Measurements from ENCODE around the gene CDH4.

The CDH4 gene

DNA sequence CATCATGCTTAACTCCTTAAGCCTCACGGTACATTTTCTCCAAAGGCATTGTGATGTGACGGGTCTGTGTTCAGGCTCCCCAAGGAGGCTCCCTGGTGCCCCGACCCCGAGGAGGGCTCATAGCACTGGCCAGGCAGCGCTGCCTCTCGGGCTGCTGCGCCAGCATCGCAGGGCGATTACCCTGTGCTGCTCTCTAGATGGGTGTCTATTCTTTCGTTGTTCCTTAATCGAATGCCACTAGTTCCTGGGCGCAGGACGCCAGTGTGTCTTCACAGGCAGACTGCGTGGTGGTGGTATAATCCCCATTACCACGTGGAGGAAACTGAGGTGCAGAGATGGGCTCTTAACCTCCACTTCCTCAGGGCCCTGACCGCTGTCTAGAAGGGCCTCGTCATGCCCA lies 267.4 kb downstream of the CDH4 start:
- no peaks in the 10 kb centered on the region for H3K36me3 ChIP-seq (ENCODE audit: control insufficient read depth, insufficient read depth, low read length)
- no peak overlapping the region for H3K4me3 ChIP-seq (ENCODE audit: low read depth, low read length)
- no peaks in the 10 kb centered on the region for H3K9me3 ChIP-seq (ENCODE audit: control insufficient read depth, insufficient read depth, low read length)
- H3K9ac ChIP-seq (ENCODE audit: low read depth, low read length), result no peak overlapping the region
- H3K27me3 ChIP-seq (ENCODE audit: control insufficient read depth, insufficient read depth, low read length), result peaks cover 4% of the 10 kb centered on the region
- H3K4me1 ChIP-seq (ENCODE audit: control insufficient read depth, insufficient read depth, low read length), result no peaks in the 10 kb centered on the region

GRCh38 chr20:61520076-61520892 lies 268.2 kb downstream of the CDH4 start:
- Histone ChIP-seq H3K4me1 (ENCODE audit: control insufficient read depth, insufficient read depth, low read length) (no peaks in the 10 kb centered on the region), H3K9me3 (ENCODE audit: control insufficient read depth, insufficient read depth, low read length) (no peaks in the 10 kb centered on the region), H3K36me3 (ENCODE audit: control insufficient read depth, insufficient read depth, low read length) (no peaks in the 10 kb centered on the region), H3K27me3 (ENCODE audit: control insufficient read depth, insufficient read depth, low read length) (peaks cover 4% of the 10 kb centered on the region), H3K9ac (ENCODE audit: low read depth, low read length) (no peak overlapping the region), H3K4me3 (ENCODE audit: low read depth, low read length) (no peak overlapping the region)

- no peak overlapping the region for H3K4me3 ChIP-seq (ENCODE audit: low read depth, low read length)
- H3K9me3 ChIP-seq (ENCODE audit: control insufficient read depth, insufficient read depth, low read length), result no peaks in the 10 kb centered on the region
- peaks cover 4% of the 10 kb centered on the region for H3K27me3 ChIP-seq (ENCODE audit: control insufficient read depth, insufficient read depth, low read length)
- H3K36me3 ChIP-seq (ENCODE audit: control insufficient read depth, insufficient read depth, low read length), result no peaks in the 10 kb centered on the region
- no peak overlapping the region for H3K9ac ChIP-seq (ENCODE audit: low read depth, low read length)
- no peaks in the 10 kb centered on the region for H3K4me1 ChIP-seq (ENCODE audit: control insufficient read depth, insufficient read depth, low read length)
These were observed 268.9 kb downstream of the CDH4 start for GRCh38 chr20:61520893-61521460.

DNA sequence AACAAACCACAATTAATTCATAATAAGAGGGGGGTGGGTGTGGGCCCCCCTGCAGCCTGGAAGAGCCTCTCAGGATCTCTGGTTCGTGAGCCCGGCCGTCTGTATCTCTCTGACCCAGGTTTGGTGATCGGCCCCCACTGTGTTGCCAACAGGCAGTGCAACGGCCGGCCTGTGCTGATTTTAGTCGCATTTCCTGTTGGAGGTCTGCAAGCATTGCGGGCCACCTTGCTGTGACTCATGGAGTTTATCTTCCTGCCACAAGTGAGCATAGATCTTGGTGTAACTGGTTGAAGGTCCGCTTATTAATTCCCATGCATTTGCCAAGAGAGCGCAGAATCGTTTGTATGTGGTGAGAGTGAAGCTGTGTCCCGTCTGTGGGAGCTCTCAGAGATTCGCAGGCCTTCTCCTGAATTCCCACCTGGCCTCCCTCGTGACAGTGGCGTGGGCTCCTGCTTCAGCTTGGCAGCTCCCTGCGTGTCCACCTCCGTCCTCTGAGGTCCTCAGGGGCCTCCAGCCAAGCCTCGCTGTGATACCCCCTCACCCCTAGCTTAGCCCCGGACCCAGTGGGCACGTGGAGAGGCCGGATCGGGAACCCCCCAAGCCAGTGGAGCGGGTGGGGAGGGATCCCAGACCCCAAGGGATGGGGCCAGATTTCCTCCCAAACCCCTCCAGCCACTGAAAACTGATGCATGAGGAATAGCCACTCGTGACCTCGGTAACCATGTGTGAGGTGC lies 269.8 kb downstream of the CDH4 start:
- H3K4me1 ChIP-seq (ENCODE audit: control insufficient read depth, insufficient read depth, low read length), result no peaks in the 10 kb centered on the region
- no peaks in the 10 kb centered on the region for H3K36me3 ChIP-seq (ENCODE audit: control insufficient read depth, insufficient read depth, low read length)
- H3K4me3 ChIP-seq (ENCODE audit: low read depth, low read length), result no peak overlapping the region
- H3K9me3 ChIP-seq (ENCODE audit: control insufficient read depth, insufficient read depth, low read length), result no peaks in the 10 kb centered on the region
- H3K9ac ChIP-seq (ENCODE audit: low read depth, low read length), result no peak overlapping the region
- peaks cover 4% of the 10 kb centered on the region for H3K27me3 ChIP-seq (ENCODE audit: control insufficient read depth, insufficient read depth, low read length)

DNA sequence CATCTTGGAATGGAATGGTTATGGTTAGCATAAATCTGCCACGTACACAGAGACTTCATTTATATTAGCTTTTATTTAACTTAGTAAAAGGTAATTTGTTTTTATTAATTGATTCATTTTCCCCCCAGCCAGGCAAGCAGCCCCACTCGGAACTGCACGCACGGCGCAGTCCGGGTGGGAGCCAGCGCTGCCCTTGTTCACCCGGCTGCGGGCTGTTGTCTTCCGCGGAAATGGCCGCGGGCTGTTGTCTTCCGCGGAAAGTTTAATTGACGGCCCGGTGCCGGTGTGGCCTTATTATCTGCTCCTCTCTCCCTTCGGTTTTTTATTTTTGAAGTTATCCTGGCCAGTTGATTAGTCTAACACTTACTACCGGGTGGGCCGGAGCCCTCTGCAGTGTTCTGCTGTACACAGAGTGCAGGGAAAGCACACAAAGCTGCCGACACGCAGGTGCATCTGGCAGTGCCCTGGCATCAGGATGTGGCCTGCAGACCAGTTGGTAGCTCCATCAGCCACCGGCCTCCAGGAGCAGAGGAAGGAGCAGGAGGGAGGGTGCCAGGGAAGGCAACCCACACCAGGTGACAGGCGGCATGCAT lies 270.5 kb downstream of the CDH4 start:
- H3K9me3 ChIP-seq (ENCODE audit: control insufficient read depth, insufficient read depth, low read length), result no peaks in the 10 kb centered on the region
- H3K36me3 ChIP-seq (ENCODE audit: control insufficient read depth, insufficient read depth, low read length), result no peaks in the 10 kb centered on the region
- H3K4me1 ChIP-seq (ENCODE audit: control insufficient read depth, insufficient read depth, low read length), result no peaks in the 10 kb centered on the region
- no peak overlapping the region for H3K4me3 ChIP-seq (ENCODE audit: low read depth, low read length)
- H3K27me3 ChIP-seq (ENCODE audit: control insufficient read depth, insufficient read depth, low read length), result peaks cover 4% of the 10 kb centered on the region
- H3K9ac ChIP-seq (ENCODE audit: low read depth, low read length), result no peak overlapping the region

GRCh38 chr20:61523145-61523544 lies 271.1 kb downstream of the CDH4 start:
- peaks cover 4% of the 10 kb centered on the region for H3K27me3 ChIP-seq (ENCODE audit: control insufficient read depth, insufficient read depth, low read length)

GRCh38 chr20:61524951-61525666 lies 273.0 kb downstream of the CDH4 start:
- Histone ChIP-seq H3K36me3 (ENCODE audit: control insufficient read depth, insufficient read depth, low read length) (no peaks in the 10 kb centered on the region), H3K27me3 (ENCODE audit: control insufficient read depth, insufficient read depth, low read length) (no peaks in the 10 kb centered on the region), H3K4me1 (ENCODE audit: control insufficient read depth, insufficient read depth, low read length) (no peaks in the 10 kb centered on the region)

More at GRCh38 chr20:61523145-61523544, 271.1 kb downstream of the CDH4 start:
- Histone ChIP-seq H3K36me3 (ENCODE audit: control insufficient read depth, insufficient read depth, low read length) (no peaks in the 10 kb centered on the region), H3K4me3 (ENCODE audit: low read depth, low read length) (no peak overlapping the region), H3K4me1 (ENCODE audit: control insufficient read depth, insufficient read depth, low read length) (no peaks in the 10 kb centered on the region), H3K9me3 (ENCODE audit: control insufficient read depth, insufficient read depth, low read length) (no peaks in the 10 kb centered on the region), H3K9ac (ENCODE audit: low read depth, low read length) (no peak overlapping the region)

DNA sequence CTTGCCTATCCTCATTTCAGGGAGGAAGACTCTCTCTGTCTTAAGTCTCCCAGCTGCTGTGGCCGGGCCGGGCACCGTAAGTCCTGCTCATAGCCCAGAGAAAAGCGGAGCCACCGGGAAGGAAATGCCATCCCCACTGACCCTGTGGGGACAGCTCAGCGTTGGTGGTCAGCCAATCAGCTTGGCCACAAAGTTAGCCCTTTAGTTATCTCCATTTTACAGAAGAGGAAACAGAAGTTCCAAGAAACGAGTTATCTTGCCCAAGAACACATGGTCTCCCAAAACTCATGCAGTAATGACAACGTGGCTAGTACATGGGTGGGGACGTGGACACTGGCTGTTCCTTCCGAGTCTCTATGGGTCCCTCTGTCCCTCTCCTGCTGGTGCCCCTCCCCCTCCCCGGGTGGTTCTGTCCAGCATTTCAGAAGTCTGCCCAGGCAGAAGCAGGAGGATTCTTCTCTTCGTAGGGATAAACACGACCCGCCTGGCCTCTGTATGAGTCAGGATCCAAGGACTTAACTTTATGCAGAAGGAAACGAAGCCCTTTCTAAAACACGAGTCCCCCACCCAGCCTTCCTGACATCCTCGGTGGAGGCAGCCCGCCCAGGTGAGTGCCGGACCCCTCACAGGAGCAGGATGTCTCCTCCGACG lies 273.8 kb downstream of the CDH4 start:
- Histone ChIP-seq H3K9ac (ENCODE audit: low read depth, low read length) (no peak overlapping the region), H3K36me3 (ENCODE audit: control insufficient read depth, insufficient read depth, low read length) (no peaks in the 10 kb centered on the region), H3K4me1 (ENCODE audit: control insufficient read depth, insufficient read depth, low read length) (no peaks in the 10 kb centered on the region), H3K27me3 (ENCODE audit: control insufficient read depth, insufficient read depth, low read length) (no peaks in the 10 kb centered on the region), H3K9me3 (ENCODE audit: control insufficient read depth, insufficient read depth, low read length) (no peaks in the 10 kb centered on the region), H3K4me3 (ENCODE audit: low read depth, low read length) (no peak overlapping the region)

More at GRCh38 chr20:61524951-61525666, 273.0 kb downstream of the CDH4 start:
- Histone ChIP-seq H3K9ac (ENCODE audit: low read depth, low read length) (no peak overlapping the region), H3K4me3 (ENCODE audit: low read depth, low read length) (no peak overlapping the region), H3K9me3 (ENCODE audit: control insufficient read depth, insufficient read depth, low read length) (no peaks in the 10 kb centered on the region)

- no peaks in the 10 kb centered on the region for H3K4me1 ChIP-seq (ENCODE audit: control insufficient read depth, insufficient read depth, low read length)
- no peak overlapping the region for H3K4me3 ChIP-seq (ENCODE audit: low read depth, low read length)
- no peaks in the 10 kb centered on the region for H3K27me3 ChIP-seq (ENCODE audit: control insufficient read depth, insufficient read depth, low read length)
- no peak overlapping the region for H3K9ac ChIP-seq (ENCODE audit: low read depth, low read length)
- H3K36me3 ChIP-seq (ENCODE audit: control insufficient read depth, insufficient read depth, low read length), result no peaks in the 10 kb centered on the region
- H3K9me3 ChIP-seq (ENCODE audit: control insufficient read depth, insufficient read depth, low read length), result no peaks in the 10 kb centered on the region
These were observed 274.8 kb downstream of the CDH4 start for GRCh38 chr20:61526907-61527306.

GRCh38 chr20:61527626-61528025 lies 275.6 kb downstream of the CDH4 start:
- no peak overlapping the region for H3K4me3 ChIP-seq (ENCODE audit: low read depth, low read length)
- no peaks in the 10 kb centered on the region for H3K9me3 ChIP-seq (ENCODE audit: control insufficient read depth, insufficient read depth, low read length)
- H3K4me1 ChIP-seq (ENCODE audit: control insufficient read depth, insufficient read depth, low read length), result no peaks in the 10 kb centered on the region
- no peaks in the 10 kb centered on the region for H3K27me3 ChIP-seq (ENCODE audit: control insufficient read depth, insufficient read depth, low read length)
- H3K9ac ChIP-seq (ENCODE audit: low read depth, low read length), result no peak overlapping the region
- no peaks in the 10 kb centered on the region for H3K36me3 ChIP-seq (ENCODE audit: control insufficient read depth, insufficient read depth, low read length)

GRCh38 chr20:61528591-61528990 lies 276.5 kb downstream of the CDH4 start:
- no peaks in the 10 kb centered on the region for H3K4me1 ChIP-seq (ENCODE audit: control insufficient read depth, insufficient read depth, low read length)
- no peak overlapping the region for H3K4me3 ChIP-seq (ENCODE audit: low read depth, low read length)
- no peaks in the 10 kb centered on the region for H3K36me3 ChIP-seq (ENCODE audit: control insufficient read depth, insufficient read depth, low read length)
- H3K9me3 ChIP-seq (ENCODE audit: control insufficient read depth, insufficient read depth, low read length), result no peaks in the 10 kb centered on the region
- no peaks in the 10 kb centered on the region for H3K27me3 ChIP-seq (ENCODE audit: control insufficient read depth, insufficient read depth, low read length)
- no peak overlapping the region for H3K9ac ChIP-seq (ENCODE audit: low read depth, low read length)
